RPMI7951 (cell line): Measurements from ENCODE around the gene GDE1. TPM values are rescaled to one million over a fixed set of nuclear protein-coding genes. Genes with fewer than 3 reads are reported as not detected.
A peak's percentile ranks its signal among the peaks of the same experiment; 100 is the strongest.

Experiments
- DNase-seq: peaks from one replicate; pipeline ENCODE4 v3.0.0-alpha.2; 2012; ENCODE audit warnings: low read depth
- total RNA-seq: library from RNA; depleted of rRNA; stranded (reverse); fragments of >200 nt; shearing (Covaris generic); gene quantifications from 2 replicates; pipeline ENCODE4 v1.2.3, GENCODE V29; 2014; rRNA removed

Gene GDE1
- total RNA-seq, 1 experiment from 2014 or later, result 62.0 TPM

- DNase-seq, result no peak
Observed at GRCh38 chr16:19486750-19487325, 35.1 kb downstream of the GDE1 start.

GRCh38 chr16:19486051-19486450 lies 35.8 kb downstream of the GDE1 start:
- no peak for DNase-seq

DNA sequence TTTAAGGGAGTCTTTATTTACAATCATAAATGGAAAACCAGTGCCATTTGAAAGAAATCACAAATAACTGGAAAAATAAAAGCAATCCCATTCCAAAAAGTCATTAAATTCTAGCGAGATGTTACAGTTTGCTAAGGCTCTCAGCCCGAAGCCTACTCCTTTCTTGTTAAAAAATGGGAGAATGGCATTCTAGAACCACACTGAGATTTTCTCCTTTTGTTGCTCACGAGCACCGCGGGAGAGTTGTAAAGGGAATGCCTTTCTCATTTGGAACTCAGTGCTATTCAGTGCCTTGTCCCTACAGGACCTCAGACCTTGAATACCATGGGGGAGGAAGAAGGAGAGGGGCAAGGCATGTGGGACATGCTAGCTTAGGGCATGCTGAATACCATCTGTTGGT lies 36.3 kb downstream of the GDE1 start:
- DNase-seq, result no peak

- no peak for DNase-seq
Observed at GRCh38 chr16:19484096-19484495, 37.8 kb downstream of the GDE1 start.

GRCh38 chr16:19482291-19482690 lies 39.6 kb downstream of the GDE1 start:
- no peak for DNase-seq

GRCh38 chr16:19481769-19482168 lies 40.1 kb downstream of the GDE1 start:
- no peak for DNase-seq

- peak; percentile 57 for DNase-seq
Observed at GRCh38 chr16:19481296-19481695, 40.6 kb downstream of the GDE1 start.

GRCh38 chr16:19479302-19479721 lies 42.6 kb downstream of the GDE1 start:
- no peak for DNase-seq

- no peak for DNase-seq
Observed at GRCh38 chr16:19478505-19478904, 43.4 kb downstream of the GDE1 start.

- DNase-seq, result no peak
Observed at GRCh38 chr16:19474617-19475016, 47.3 kb downstream of the GDE1 start.

- DNase-seq, result no peak
Observed at GRCh38 chr16:19472482-19472881, 49.4 kb downstream of the GDE1 start.

DNA sequence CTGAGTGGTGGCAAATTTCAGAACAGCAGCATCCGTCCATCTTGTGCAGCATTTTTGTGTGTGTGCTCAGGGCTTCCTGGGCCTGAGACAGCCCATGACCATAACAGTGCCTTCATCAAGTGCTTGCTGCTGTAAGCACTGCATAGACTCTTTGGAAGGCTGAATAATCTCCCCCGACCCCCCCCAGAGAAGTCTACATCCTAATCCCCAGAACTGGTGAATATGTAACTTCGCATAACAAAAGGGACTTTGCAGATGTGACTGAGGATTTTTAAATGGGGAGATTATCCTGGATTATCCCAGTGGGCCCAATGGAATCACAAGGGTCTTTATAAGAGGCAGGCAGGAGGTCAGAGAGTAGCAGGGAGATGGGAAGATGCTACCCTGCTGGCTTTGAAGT lies 53.6 kb downstream of the GDE1 start:
- DNase-seq, result no peak

GRCh38 chr16:19463468-19464315 lies 58.2 kb downstream of the GDE1 start:
- DNase-seq, result peak; percentile 63

- no peak for DNase-seq
Observed at GRCh38 chr16:19460397-19460796, 61.5 kb downstream of the GDE1 start.

DNA sequence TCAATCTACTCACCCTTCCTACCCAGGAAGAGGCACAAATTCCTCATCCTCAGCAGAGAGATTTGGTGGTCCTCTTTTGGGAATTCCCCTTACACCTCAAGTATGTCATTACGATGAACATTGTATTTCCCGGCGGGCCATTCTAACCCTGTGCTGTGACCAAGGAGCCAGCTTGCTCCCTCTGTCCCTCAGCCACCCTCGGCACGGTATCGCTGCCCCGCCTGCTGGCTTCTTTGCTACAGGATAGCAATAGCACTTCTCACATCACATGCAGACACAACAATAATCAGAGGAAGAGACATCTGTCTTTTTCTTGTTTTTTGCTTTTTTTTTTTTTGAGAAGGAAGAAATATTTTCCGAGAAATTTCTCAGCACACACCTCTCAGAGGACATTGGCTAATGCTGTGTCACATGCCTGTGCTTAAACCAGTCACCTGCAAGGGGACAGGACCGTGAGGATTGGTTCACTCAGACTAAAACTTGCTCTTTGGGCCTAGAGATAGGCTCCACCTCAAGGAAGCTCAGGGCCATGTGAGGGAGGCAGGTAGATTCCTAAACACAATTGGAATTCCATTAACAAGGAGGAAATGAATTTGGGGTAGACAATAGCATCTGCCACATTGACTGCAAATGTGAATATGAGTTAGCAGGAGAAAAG lies 63.0 kb downstream of the GDE1 start:
- no peak for DNase-seq

Other genes with a start within 250 kb of the GDE1 start
- gene CLEC19A, start 236.4 kb downstream of the GDE1 start, total RNA-seq, result not detected in 2 replicates
- not detected in 2 replicates for gene TMC5, start 104.2 kb downstream of the GDE1 start, total RNA-seq
- 13.5 and 15.4 TPM in 2 replicates for gene CCP110, start 1.8 kb upstream of the GDE1 start, total RNA-seq
- 19.6 and 29.9 TPM in 2 replicates for gene VPS35L, start 33.6 kb upstream of the GDE1 start, total RNA-seq
- gene KNOP1, start 196.1 kb upstream of the GDE1 start, total RNA-seq, result 9.6 and 11.3 TPM in 2 replicates
- gene IQCK, start 196.2 kb upstream of the GDE1 start, total RNA-seq, result 4.7 and 15.3 TPM in 2 replicates